Esophagus squamous epithelium (tissue), 5 donors: ENCODE data around the gene FUT3. TPM values are rescaled to one million over a fixed set of nuclear protein-coding genes. Genes with fewer than 3 reads are reported as not detected.

ENCODE experiments used
- DNase-seq: peaks from one replicate; lab custom pipeline; 2025; lab: John Stamatoyannopoulos, UW
- H3K27ac ChIP-seq, 4 donors: fragments of 200-600 bp; sonication (generic); one replicate each; pipeline ENCODE4 v1.5.1; 2016 to 2019; ENCODE audit warnings: mild to moderate bottlenecking in 1 of 4
- H3K27me3 ChIP-seq, 4 donors: fragments of 200-600 bp; sonication (generic); 1 replicate in 3 of 4; 2 replicates in 1 of 4; pipeline versions ENCODE4 v1.5.1 to v1.6.0; 2017 to 2021; ENCODE audit warnings: antibody characterized with exemption in 1 of 4
- H3K36me3 ChIP-seq, 3 donors: fragments of 200-600 bp; sonication (generic); one replicate each; pipeline ENCODE4 v1.5.1; 2016 to 2019
- H3K4me1 ChIP-seq, 3 donors: fragments of 200-600 bp; sonication (generic); one replicate each; pipeline ENCODE4 v1.5.1; 2017 to 2019
- H3K4me3 ChIP-seq, 4 donors: fragments of 200-600 bp; sonication (generic); 1 replicate in 3 of 4; 2 replicates in 1 of 4; pipeline ENCODE4 v1.5.1; 2016 to 2019; ENCODE audit warnings: mild to moderate bottlenecking in 2 of 4, moderate library complexity in 1 of 4
- H3K9me3 ChIP-seq, 3 donors: fragments of 200-600 bp; sonication (generic); one replicate each; pipeline ENCODE4 v1.5.1; 2016 to 2019
- CTCF ChIP-seq, 6 experiments: fragments of 450-650 bp in 4 of 6; fragments of 200-600 bp in 2 of 6; sonication (generic) in 2 of 6; IDR thresholded peaks; one replicate each; pipeline ENCODE4 v1.5.1; 2016 to 2019; ENCODE audit warnings: antibody characterized with exemption in 6 of 6, mild to moderate bottlenecking in 4 of 6, moderate library complexity in 4 of 6
- POLR2A ChIP-seq, 4 donors: fragments of 450-650 bp; IDR thresholded peaks; one replicate each; pipeline ENCODE4 v1.6.1; 2017; ENCODE audit warnings: antibody characterized with exemption in 4 of 4, mild to moderate bottlenecking in 4 of 4, moderate library complexity in 3 of 4
- WGBS, 2 donors: methylation state at CpG; one replicate each; pipeline ENCODE4 v1.1.5; 2018; 5-methylcytosine and 5-hydroxymethylcytosine counted together
- intact Hi-C: fragments of 100-400 bp; cut with DNase I; formaldehyde crosslinking; loops from one replicate; pipeline ENCODE4 v1.15.0; 2022
- total RNA-seq, 4 donors: library from RNA; depleted of rRNA; stranded (reverse); fragments of >200 nt; gene quantifications; one replicate each; pipeline ENCODE4 v1.1.0, GENCODE V29; 2016
- donor health status: DM: yes; HTN: yes; CAD: no.

Gene FUT3
- total RNA-seq, 4 donors from 2014 or later: 51.7 to 145 (median 84.8) TPM

GRCh38 chr19:5801796-5802619 is 49.2 kb downstream of the FUT3 start:
- no peaks in the 10 kb centered on the region for H3K36me3 ChIP-seq
- intact Hi-C loops: no loop called here

GRCh38 chr19:5800361-5801270 is 50.6 kb downstream of the FUT3 start:
- Histone ChIP-seq H3K4me1 (peaks cover 9 to 43% (median 21%) of the 10 kb centered on the region in 3 donors), H3K27me3 (peaks cover 0 to 67% (median 3%) of the 10 kb centered on the region in 4 donors), H3K4me3 (no peak overlapping the region), H3K36me3 (no peaks in the 10 kb centered on the region), H3K9me3 (no peaks in the 10 kb centered on the region), H3K27ac (no peak overlapping the region)
- TF ChIP-seq CTCF (IDR thresholded peaks at IDR 0.05): no peak
- no peak for TF ChIP-seq POLR2A (IDR thresholded peaks at IDR 0.05)
- 67 to 73% methylated on average over 7 to 9 of the region's 17 CpGs for WGBS, 2 donors
- no peak for DNase-seq
- intact Hi-C loops: no loop called here

More at GRCh38 chr19:5801796-5802619, 49.2 kb downstream of the FUT3 start:
- Histone ChIP-seq H3K27me3 (peaks cover 0 to 75% (median 3%) of the 10 kb centered on the region in 4 donors), H3K4me1 (peaks cover 9 to 49% (median 21%) of the 10 kb centered on the region in 3 donors), H3K9me3 (no peaks in the 10 kb centered on the region), H3K4me3 (no peak overlapping the region), H3K27ac (no peak overlapping the region)
- TF ChIP-seq CTCF (IDR thresholded peaks at IDR 0.05) (no peak), POLR2A (IDR thresholded peaks at IDR 0.05) (no peak)
- WGBS, 2 donors: 60% methylated on average over 2 of the region's 33 CpGs; no CpG with 5 or more reads in 1 of the 2 donors
- no peak for DNase-seq

- Histone ChIP-seq H3K4me3 (no peak overlapping the region), H3K27me3 (peaks cover 0 to 58% (median 3%) of the 10 kb centered on the region in 4 donors), H3K27ac (no peak overlapping the region), H3K4me1 (peaks cover 8 to 42% (median 13%) of the 10 kb centered on the region in 3 donors), H3K9me3 (no peaks in the 10 kb centered on the region), H3K36me3 (no peaks in the 10 kb centered on the region)
- TF ChIP-seq POLR2A (IDR thresholded peaks at IDR 0.05): no peak
- TF ChIP-seq CTCF (IDR thresholded peaks at IDR 0.05): no peak
- intact Hi-C loops: no loop called here
- DNase-seq: no peak
- 40 to 79% methylated on average over 1 to 11 of the region's 37 CpGs for WGBS, 2 donors
Measured at GRCh38 chr19:5799247-5800241, 51.7 kb downstream of the FUT3 start.

GRCh38 chr19:5798244-5798643 is 53.0 kb downstream of the FUT3 start:
- Histone ChIP-seq H3K4me3 (no peak overlapping the region), H3K4me1 (peaks cover 0 to 34% (median under 1%) of the 10 kb centered on the region in 3 donors), H3K9me3 (no peaks in the 10 kb centered on the region), H3K27ac (no peak overlapping the region), H3K36me3 (no peaks in the 10 kb centered on the region), H3K27me3 (peaks cover 0 to 46% (median 3%) of the 10 kb centered on the region in 4 donors)
- DNase-seq: no peak
- intact Hi-C loops: no loop called here
- 85 to 87% methylated on average over 8 of the region's 8 CpGs for WGBS, 2 donors
- TF ChIP-seq POLR2A (IDR thresholded peaks at IDR 0.05) (no peak), CTCF (IDR thresholded peaks at IDR 0.05) (no peak)
